Head of caudate nucleus (tissue), 42 donors: ENCODE results near the gene CAPN7.
A peak's percentile ranks its signal among the peaks of the same experiment; 100 is the strongest.

ENCODE experiments used
- DNase-seq, 42 donors: peaks; one replicate each; pipeline versions ENCODE4 v3.0.0 to v3.0.0-alpha.2; 2020 to 2021; ENCODE audit warnings: mixed read lengths in 7 of 42
- intact Hi-C: fragments of 100-400 bp; cut with DNase I; formaldehyde crosslinking; loops from one replicate; pipeline ENCODE4 v1.15.0; 2022

Gene CAPN7

GRCh38 chr3:15197340-15198029, 8.6 kb upstream of the CAPN7 start:
- no peak for DNase-seq
- intact Hi-C loops: no loop called here

- DNase-seq: no peak
Measured at GRCh38 chr3:15198686-15199085, 7.4 kb upstream of the CAPN7 start.

GRCh38 chr3:15199493-15200105, 6.4 kb upstream of the CAPN7 start:
- intact Hi-C loops: loop anchor here (5.0 to 10.0 kb wide), 3 partner anchors 178 to 358 kb away; no protein-coding TSS in a partner anchor
- DNase-seq: no peak

More at GRCh38 chr3:15198686-15199085, 7.4 kb upstream of the CAPN7 start:
- intact Hi-C loops: no loop called here

- intact Hi-C loops: loop anchor here (5.0 to 10.0 kb wide), 3 partner anchors 173 to 353 kb away; no protein-coding TSS in a partner anchor
- DNase-seq: no peak
Measured at GRCh38 chr3:15204005-15204404, 2.0 kb upstream of the CAPN7 start.

- DNase-seq: no peak
- intact Hi-C loops: loop anchor here (5.0 to 10.0 kb wide), 3 partner anchors 52 to 199 kb away; no protein-coding TSS in a partner anchor
Measured at GRCh38 chr3:15205482-15205933, 538 bp upstream of the CAPN7 start.

- peak in 22 of 42 donors; percentile 15 to 68 (median 32) for DNase-seq
- intact Hi-C loops: loop anchor here (5.0 to 10.0 kb wide), 3 partner anchors 50 to 198 kb away; no protein-coding TSS in a partner anchor
Measured at GRCh38 chr3:15206662-15207576, 873 bp downstream of the CAPN7 start.

GRCh38 chr3:15207836-15208504, 1.9 kb downstream of the CAPN7 start:
- no peak for DNase-seq
- intact Hi-C loops: loop anchor here (5.0 to 10.0 kb wide), 3 partner anchors 49 to 197 kb away; no protein-coding TSS in a partner anchor

GRCh38 chr3:15211937-15212336, 5.9 kb downstream of the CAPN7 start:
- intact Hi-C loops: no loop called here
- no peak for DNase-seq

GRCh38 chr3:15214758-15215157, 8.7 kb downstream of the CAPN7 start:
- intact Hi-C loops: no loop called here

GRCh38 chr3:15215996-15216395, 9.9 kb downstream of the CAPN7 start:
- no peak for DNase-seq
- intact Hi-C loops: no loop called here

More at GRCh38 chr3:15214758-15215157, 8.7 kb downstream of the CAPN7 start:
- DNase-seq: no peak

GRCh38 chr3:15216501-15216900, 10.5 kb downstream of the CAPN7 start:
- no peak for DNase-seq
- intact Hi-C loops: no loop called here

GRCh38 chr3:15217011-15217671, 11.1 kb downstream of the CAPN7 start:
- intact Hi-C loops: no loop called here

GRCh38 chr3:15217841-15218267, 11.8 kb downstream of the CAPN7 start:
- no peak for DNase-seq
- intact Hi-C loops: no loop called here

More at GRCh38 chr3:15217011-15217671, 11.1 kb downstream of the CAPN7 start:
- DNase-seq: no peak

GRCh38 chr3:15218689-15219088, 12.6 kb downstream of the CAPN7 start:
- DNase-seq: no peak
- intact Hi-C loops: no loop called here

- no peak for DNase-seq
- intact Hi-C loops: no loop called here
Measured at GRCh38 chr3:15220056-15220455, 14.0 kb downstream of the CAPN7 start.

- no peak for DNase-seq
- intact Hi-C loops: no loop called here
Measured at GRCh38 chr3:15220661-15221060, 14.6 kb downstream of the CAPN7 start.

GRCh38 chr3:15221574-15222217, 15.7 kb downstream of the CAPN7 start:
- intact Hi-C loops: no loop called here
- peak in 29 of 42 donors; percentile 13 to 75 (median 39) for DNase-seq
